HG03280 (cell line): ENCODE results near the gene EXTL1.

Source experiments
- ATAC-seq: cut with Tn5 transposase; IDR thresholded peaks from one replicate; pipeline ENCODE4 v1.9.1; 2021; ENCODE audit warnings: mild to moderate bottlenecking, moderate library complexity; ENCODE audit not compliant: unreplicated experiment

Gene EXTL1

DNA sequence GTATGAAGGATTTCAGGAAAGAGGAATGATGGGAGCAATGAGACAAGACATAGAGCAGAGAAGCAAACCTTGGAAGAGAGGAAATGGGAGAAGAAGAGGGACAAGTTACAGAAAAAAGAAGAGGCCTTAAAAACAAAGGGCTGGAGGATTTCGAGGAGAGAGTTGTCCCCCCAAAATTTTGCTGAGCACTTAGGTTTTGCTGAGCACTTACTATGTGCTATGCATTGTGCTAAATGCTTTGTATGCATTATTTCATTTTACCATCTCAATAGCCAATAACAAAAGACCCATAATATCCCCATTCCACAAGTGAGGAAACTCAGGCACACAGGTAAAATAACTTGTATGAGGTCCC lies 48.3 kb downstream of the EXTL1 start:
- no peak for ATAC-seq

DNA sequence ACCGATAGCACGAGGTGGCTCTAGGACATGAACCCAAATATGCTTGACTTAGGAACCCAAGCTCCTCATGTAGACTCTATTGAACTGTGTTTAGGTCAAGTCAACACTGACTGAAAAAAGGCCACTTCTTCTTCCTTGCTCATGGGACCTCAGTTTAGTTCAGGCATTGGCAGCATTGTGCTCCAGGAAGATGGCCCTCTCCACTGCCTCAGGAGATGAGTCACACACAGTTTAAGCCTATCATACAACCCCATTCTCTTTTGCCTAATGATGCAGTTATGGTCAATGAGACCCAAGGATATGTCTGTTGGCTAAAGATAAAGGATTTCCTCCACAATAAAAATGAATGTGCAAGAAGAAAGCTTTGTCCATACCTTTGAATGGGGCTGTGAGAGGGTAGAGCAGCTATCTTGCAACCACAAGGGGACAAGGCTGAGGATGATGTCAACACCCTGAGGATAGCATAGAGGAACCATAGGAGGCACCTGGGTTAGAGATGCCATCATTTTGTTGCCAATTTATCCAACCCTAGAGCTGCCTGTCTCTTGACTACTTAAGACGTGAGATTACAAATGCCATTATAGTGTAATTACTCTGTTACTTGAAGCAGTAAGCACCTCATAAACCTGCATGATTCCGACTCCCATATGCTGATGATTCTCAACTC lies 48.9 kb downstream of the EXTL1 start:
- no peak for ATAC-seq

DNA sequence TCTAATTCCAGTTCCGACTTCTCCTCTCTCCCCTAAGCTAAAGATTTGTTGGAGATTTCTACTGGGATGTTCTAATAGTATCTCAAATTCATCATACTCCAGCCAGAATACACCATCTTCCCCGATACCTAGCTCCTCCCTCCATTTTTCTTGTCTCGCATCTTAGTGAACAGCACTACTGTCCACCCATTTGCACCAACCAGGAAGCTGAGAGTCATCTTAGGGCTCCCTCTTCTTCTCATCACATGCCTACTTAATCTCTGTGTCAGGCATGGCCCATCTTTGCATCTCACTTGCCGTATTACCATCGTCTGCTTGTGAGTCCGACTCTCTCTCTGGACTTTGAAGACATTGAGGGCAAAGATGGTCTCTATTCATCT lies 49.4 kb downstream of the EXTL1 start:
- ATAC-seq = no peak

DNA sequence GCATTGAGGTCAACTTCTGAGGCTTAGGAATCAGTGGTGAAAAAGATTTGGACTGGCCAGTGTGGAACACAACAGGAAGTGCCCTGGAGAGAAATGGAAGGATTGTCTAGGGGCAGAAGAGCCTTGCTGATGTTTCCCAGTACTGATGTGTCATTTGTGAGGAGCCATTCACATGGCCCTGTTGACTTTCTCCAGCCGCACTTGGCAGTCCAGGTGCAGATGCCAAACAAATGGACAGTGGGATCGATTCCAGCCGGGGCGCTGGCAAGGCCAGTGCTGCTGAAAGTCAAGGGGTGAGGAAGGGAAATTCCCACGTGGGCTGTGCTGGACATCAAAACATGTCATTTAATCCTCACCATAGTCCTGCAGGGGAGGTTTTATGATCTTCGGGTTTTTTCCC lies 50.7 kb downstream of the EXTL1 start:
- ATAC-seq = no peak

DNA sequence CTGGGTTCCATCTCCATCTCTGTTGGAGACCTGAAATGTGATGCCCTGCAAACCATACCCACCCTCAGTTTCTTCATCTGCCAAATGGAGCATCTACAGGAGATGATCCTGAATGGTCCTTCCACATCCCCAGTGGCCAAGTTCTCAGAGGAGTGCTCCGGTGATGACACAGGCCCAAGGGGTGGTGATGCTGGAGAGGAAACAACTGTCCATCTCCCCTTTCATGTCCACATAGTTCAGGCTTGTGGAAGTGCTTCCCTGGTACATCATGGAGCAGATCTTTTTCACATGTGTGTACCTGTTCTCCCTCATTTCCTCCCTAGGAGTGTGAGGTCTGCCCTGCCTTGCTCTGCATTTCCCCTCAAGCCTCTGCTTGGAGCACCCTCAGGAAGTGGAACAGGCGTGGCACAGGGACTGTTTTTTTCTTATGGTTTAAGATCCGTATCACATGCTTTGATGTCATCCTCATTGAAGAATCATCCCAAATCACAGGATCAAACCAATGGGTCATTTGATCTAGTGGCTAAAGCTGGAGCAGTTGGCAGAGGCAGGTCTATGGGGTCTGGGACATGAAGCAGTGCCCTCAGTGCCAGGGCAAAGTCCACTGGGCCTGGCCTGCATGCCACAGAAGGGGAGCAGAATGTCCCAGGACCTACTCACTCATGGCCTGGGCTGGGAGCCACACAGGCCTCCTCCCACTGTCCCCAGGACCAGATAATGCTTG lies 54.0 kb downstream of the EXTL1 start:
- no peak for ATAC-seq

DNA sequence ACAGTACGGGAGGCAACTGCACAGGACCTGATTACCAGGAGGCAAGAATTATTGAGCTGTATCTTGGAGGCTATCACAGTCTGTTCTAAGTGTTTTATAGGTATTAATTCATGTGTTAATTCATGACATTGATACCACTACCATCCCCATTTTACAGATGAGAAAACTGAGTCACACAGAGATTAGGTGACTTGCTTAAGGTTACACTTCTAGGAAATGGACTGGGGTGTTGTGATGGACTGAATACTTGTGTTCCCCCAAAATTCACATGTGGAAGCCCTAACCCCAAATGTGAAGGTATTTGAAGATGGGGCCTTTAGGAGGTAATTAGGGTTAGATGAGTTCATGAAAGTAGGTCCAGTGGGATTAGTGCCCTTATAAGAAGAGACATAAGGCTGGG lies 55.9 kb downstream of the EXTL1 start:
- no peak for ATAC-seq

DNA sequence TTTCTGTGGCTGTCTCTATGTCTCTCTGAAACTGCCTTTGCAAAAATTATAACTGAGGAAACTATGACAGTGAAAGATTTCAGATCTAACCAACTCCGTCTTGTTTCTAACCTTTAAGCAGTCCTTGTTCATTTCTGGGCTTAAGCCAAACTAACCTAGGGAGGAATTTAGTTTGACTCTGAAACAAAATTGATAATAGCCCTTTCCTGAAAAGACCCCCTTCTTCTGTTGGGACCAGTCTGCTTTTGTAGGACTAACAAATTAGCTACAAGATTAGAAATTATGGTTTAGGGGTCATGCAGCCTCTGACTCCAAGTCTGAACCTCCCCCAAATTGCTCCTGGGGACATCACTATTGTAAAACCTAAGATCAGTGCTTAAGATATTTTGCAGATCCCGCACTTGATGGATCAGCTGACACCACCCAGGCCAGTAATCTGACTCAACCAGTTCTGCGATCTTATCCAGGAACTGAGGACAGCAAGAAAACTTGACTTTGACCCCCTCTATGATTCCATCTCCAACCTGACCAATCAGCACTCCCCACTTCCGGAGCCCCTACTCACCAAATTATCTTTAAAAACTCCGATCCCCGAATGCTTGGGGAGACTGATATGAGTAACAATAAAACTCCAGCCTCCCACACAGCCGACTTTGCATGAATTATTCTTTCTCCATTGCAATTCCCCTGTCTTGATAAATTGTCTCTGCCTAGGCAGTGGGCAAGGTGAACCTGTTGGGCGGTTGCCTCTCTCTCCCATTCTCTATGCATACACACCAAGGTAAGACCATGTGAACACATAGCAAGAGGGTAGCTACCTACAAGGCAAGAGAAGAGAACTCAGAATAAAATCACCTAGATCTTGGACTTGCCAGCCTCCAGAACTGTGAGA lies 57.0 kb downstream of the EXTL1 start:
- ATAC-seq = no peak

DNA sequence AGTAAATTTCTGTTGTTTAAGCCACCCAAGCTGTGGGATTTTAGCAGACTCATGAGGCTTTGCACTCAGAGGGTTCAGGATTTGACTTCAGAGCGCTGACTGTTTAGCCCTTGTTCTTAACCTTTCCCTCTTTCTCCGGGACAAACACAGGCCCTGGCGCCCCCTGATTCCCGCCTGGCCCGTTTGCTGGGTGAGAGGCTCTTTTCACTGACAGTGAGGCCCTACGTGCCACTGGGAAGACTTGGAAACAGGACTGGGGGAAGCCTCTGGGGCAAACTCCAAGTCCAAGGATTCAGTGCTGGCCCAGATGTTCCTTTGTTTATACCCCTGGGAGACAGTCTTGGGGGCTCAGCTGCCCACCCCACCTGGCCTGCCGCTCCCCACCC lies 57.6 kb downstream of the EXTL1 start:
- ATAC-seq = no peak

DNA sequence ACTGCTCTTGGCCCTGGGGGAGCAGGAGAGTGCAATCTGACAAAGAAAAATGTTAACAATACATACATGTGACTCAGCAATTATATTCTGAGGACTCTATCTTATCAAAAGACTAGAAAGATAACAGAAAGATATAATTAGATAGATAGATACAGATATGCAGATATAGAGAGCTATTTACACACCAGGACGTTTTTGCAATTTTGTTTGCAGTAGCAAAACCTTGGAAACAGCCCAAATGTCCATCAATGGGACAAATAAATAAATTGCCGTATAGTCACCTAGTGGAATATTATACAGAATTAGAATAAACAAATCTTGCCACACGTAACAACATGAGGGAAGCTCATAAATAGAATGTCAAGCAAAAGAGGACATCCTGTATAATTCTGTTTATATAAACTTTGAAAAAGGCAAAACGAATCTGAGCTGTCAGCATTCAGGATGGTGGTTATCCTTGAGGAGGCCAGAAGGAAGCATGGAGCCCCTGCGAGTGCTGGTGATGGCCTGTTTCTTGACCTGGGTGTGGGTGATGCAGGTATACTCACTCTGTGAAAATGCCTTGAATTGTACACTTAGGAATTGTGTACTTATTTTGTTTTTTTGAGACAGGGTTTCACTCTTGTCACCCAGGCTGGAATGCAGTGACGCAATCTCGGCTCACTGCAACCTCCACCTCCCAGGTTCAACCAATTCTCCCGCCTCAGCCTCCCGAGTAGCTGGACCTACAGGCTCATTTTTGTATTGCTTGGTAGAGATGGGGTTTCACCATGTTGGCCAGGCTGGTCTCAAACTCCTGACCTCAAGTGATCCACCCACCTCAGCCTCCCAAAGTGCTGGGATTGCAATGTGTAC lies 58.6 kb downstream of the EXTL1 start:
- ATAC-seq = no peak

DNA sequence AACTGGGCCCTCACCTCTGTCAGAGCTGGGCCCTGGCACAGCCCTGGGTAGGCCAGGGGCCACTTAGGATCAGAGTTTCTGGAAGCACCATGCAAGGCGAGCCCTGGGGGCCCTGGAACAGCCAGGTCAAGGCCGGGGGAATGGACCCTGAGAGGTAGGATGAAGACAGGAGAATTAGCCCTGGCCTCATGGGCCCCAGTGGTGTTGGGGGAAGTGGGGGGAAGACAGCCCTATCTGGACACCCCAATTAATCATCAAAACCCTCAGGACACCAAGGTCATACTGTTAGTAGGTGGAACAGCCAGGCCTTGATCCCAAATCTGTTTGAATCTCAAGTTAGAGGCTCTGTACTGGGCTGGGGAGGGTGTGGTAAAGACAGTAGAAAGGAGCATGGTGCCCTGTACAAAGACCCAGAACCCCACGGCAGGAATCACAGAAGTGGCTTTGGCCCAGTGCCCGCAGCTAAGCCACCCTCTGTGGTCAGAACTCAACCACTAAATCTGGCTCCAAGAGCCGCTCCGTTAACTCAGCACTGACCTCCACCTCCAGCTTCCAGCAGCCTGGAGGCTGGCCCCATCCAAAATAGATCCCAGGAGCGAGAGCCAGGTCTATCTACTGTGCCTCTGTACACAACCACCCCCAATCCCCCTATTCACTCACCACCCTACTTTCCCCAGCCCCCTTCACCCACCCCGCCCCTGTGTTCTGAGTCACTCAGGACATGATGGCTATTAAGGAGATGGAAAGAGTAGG lies 59.9 kb downstream of the EXTL1 start:
- ATAC-seq = no peak

DNA sequence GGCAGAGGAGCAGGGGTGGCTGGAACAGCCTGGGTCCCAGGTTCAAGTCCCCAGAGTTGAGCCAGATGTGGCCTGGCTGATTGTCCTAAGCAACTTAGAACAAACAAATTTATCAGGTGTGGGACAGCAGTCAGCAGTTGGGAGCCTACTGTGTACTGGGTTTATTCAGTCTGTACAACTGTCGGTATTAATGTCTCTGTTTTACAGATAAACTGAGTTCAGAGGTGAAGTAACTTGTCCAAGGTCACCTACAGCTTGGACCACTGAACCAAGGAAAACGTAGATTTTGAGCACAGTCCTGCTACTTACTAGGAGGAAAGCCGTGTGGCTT lies 60.4 kb downstream of the EXTL1 start:
- ATAC-seq = no peak

DNA sequence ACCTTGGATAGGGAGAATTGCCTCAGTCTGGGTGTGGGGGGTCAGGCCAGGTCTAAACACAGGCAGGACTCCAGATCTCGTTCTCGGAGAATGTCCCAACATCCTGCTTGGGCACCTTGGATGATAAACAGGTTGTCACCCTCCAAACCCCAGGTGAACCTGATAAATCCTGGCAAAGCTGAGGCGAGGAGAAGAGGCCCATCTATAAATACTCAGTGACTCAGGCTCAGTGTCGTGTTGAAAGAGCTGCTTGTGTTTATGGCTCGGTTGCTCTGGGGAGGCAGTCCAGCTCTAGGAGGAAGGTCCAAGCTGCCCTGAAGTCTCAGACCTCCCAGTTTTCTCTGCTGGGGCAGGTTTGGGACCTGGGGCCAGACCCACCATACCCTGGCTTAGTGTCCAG lies 61.6 kb downstream of the EXTL1 start:
- ATAC-seq = no peak

DNA sequence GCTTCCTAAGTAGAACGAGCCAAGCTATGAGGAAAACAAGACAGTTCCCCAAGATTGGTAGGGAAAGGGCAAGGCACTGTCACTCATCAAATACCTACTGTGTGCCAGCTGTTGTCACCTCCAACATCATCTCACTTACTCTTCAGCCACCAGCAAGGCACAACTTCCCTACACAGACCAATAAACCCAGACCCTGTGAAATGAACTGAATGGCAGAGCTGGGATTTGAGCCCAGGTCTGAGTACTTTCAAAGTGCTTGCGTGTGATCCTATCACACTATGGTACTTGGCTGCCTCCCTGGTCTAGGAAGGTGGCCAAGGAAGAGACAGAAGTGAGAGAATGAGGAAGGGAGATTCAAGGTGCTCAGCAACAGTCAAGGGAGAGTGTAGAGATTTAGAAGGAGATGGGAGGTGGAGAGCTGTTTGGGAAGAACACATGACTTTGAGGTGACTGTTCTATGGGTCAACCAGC lies 62.6 kb downstream of the EXTL1 start:
- ATAC-seq = no peak

DNA sequence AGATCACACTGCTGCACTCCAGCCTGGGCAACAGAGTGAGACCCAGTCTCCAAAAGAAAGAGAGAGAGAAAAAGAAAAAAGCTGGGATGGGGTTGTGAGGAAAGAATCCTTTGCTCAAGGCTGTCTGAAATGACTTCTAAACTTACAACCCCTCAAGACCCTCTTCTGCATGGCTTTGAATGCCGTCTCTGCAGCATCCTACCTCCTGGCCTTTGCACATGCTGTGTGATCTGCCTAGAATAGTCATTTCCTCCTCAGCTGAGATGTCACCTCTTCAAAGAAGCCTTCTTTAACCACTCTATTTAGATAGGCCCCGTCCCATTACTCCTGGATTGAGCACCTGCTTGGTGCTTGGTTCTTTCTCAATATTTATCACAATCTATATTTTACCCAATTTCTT lies 63.3 kb downstream of the EXTL1 start:
- no peak for ATAC-seq
